H1 (cell line): ENCODE measurements around the gene SSTR5. TPM values are rescaled to one million over a fixed set of nuclear protein-coding genes. Genes with fewer than 3 reads are reported as not detected.

Experiments
- CTCF ChIA-PET: fragments of 300-600 bp; sonication (Branson Sonifier 250); formaldehyde crosslinking; loops from one replicate; lab custom pipeline; 2021; ENCODE audit not compliant: partially characterized antibody; lab: Charles Lee
- POLR2A ChIA-PET: fragments of 300-600 bp; sonication (Branson Sonifier 250); formaldehyde crosslinking; loops from one replicate; lab custom pipeline; 2021; ENCODE audit warnings: inconsistent platforms; ENCODE audit not compliant: partially characterized antibody; lab: Charles Lee
- DNase-seq, 2 experiments: peaks; one replicate each; pipeline versions ENCODE4 v3.0.0 to v3.0.0-alpha.2; 2010 to 2022; ENCODE audit warnings: low spot score in 2 of 2, low read depth in 1 of 2, mixed read lengths in 1 of 2
- FAIRE-seq: peaks from 2 replicates; lab custom pipeline; 2011; peaks lifted over from hg19 to GRCh38; lab: Jason Lieb, UNC
- H2AFZ ChIP-seq: 2 replicates; pipeline ENCODE4 v1.8.1; 2012; ENCODE audit warnings: low read length, inconsistent platforms
- H2AK5ac ChIP-seq: 2 replicates; pipeline ENCODE4 v1.6.1; 2013; ENCODE audit warnings: low read depth, low read length
- H2BK120ac ChIP-seq: replicated peaks from 2 replicates; pipeline ENCODE3; 2013; ENCODE audit warnings: low read depth, low read length, inconsistent platforms
- H2BK12ac ChIP-seq: 2 replicates; pipeline ENCODE4 v1.6.1; 2013; ENCODE audit warnings: low read depth, low read length
- H2BK15ac ChIP-seq: 2 replicates; pipeline ENCODE4 v1.6.1; 2013; ENCODE audit warnings: low read length
- H2BK20ac ChIP-seq: 2 replicates; pipeline ENCODE4 v1.6.1; 2013; ENCODE audit warnings: low read length
- H2BK5ac ChIP-seq: 2 replicates; pipeline ENCODE4 v1.6.1; 2013; ENCODE audit warnings: low read depth, low read length
- H3K14ac ChIP-seq: 2 replicates; pipeline ENCODE4 v1.6.1; 2013; ENCODE audit warnings: inconsistent platforms; ENCODE audit not compliant: insufficient read length
- H3K18ac ChIP-seq: 2 replicates; pipeline ENCODE4 v1.6.1; 2013; ENCODE audit warnings: low read length; ENCODE audit errors: extremely low read depth
- H3K23ac ChIP-seq: 2 replicates; pipeline ENCODE4 v1.6.1; 2013; ENCODE audit warnings: inconsistent platforms; ENCODE audit not compliant: insufficient read length
- H3K23me2 ChIP-seq: 2 replicates; pipeline ENCODE4 v1.6.1; 2013; ENCODE audit warnings: low read depth, low read length
- H3K27ac ChIP-seq: 2 replicates; pipeline ENCODE4 v1.6.1; 2011; ENCODE audit warnings: low read depth, low read length, inconsistent platforms
- H3K27me3 ChIP-seq, 4 experiments: replicated peaks in 1 of 4; 1 replicate in 1 of 4; 2 replicates in 3 of 4; pipeline versions ENCODE4 v1.6.1 to v1.8.1; 2011 to 2013; ENCODE audit warnings: low read length in 3 of 4, mild to moderate bottlenecking in 3 of 4, inconsistent platforms in 2 of 4, mixed read lengths in 2 of 4, moderate library complexity in 1 of 4; ENCODE audit not compliant: control insufficient read depth in 3 of 4, insufficient read depth in 3 of 4; ENCODE audit errors: extremely low read depth in 1 of 4
- H3K36me3 ChIP-seq, 4 experiments: 2 replicates each; pipeline versions ENCODE4 v1.6.1 to v1.8.1; 2011 to 2013; ENCODE audit warnings: mild to moderate bottlenecking in 4 of 4, low read length in 3 of 4, moderate library complexity in 2 of 4, control low read depth in 1 of 4, inconsistent platforms in 1 of 4; ENCODE audit not compliant: insufficient read depth in 4 of 4, control insufficient read depth in 2 of 4
- H3K4ac ChIP-seq: replicated peaks from 2 replicates; pipeline ENCODE3; 2013; ENCODE audit warnings: low read length, low read depth, mixed read lengths, inconsistent platforms; ENCODE audit not compliant: insufficient read length
- H3K4me1 ChIP-seq, 4 experiments: replicated peaks in 1 of 4; 1 replicate in 1 of 4; 2 replicates in 3 of 4; pipeline versions ENCODE4 v1.6.1 to v1.8.1; 2011 to 2013; ENCODE audit warnings: low read length in 3 of 4, inconsistent platforms in 2 of 4, mixed read lengths in 1 of 4; ENCODE audit not compliant: insufficient read depth in 4 of 4, control insufficient read depth in 3 of 4
- H3K4me2 ChIP-seq, 2 experiments: 2 replicates each; pipeline versions ENCODE4 v1.6.1 to v1.8.1; 2011 to 2013; ENCODE audit warnings: low read depth in 2 of 2, low read length in 2 of 2, control low read depth in 1 of 2, inconsistent platforms in 1 of 2, mild to moderate bottlenecking in 1 of 2; ENCODE audit not compliant: insufficient read depth in 1 of 2
- H3K4me3 ChIP-seq, 4 experiments: fragments of 200-600, 300-600 bp in 1 of 4; sonication (generic), shearing (Covaris generic), sonication (Bioruptor Twin) in 1 of 4; 2 replicates each; pipeline versions ENCODE4 v1.5.1 to v1.8.1; 2011 to 2016; ENCODE audit warnings: low read length in 4 of 4, low read depth in 3 of 4, control low read depth in 2 of 4, inconsistent platforms in 2 of 4, mild to moderate bottlenecking in 2 of 4, mixed read lengths in 1 of 4, moderate library complexity in 1 of 4; ENCODE audit not compliant: insufficient read depth in 2 of 4; ENCODE audit errors: extremely low read depth in 1 of 4
- H3K56ac ChIP-seq: replicated peaks from 2 replicates; pipeline ENCODE3; 2013; ENCODE audit warnings: low read depth, mild to moderate bottlenecking, mixed read lengths, low read length, inconsistent platforms; ENCODE audit not compliant: insufficient read length
- H3K79me1 ChIP-seq: 2 replicates; pipeline ENCODE4 v1.6.1; 2013; ENCODE audit warnings: low read depth, low read length, control low read depth
- H3K79me2 ChIP-seq, 2 experiments: 2 replicates each; pipeline versions ENCODE4 v1.6.1 to v1.8.1; 2012 to 2013; ENCODE audit warnings: low read length in 2 of 2, mild to moderate bottlenecking in 2 of 2, inconsistent platforms in 1 of 2; ENCODE audit not compliant: insufficient read depth in 2 of 2, control insufficient read depth in 1 of 2
- H3K9ac ChIP-seq, 4 experiments: replicated peaks in 1 of 4; 1 replicate in 1 of 4; 2 replicates in 3 of 4; pipeline versions ENCODE4 v1.6.1 to v1.8.1; 2011 to 2013; ENCODE audit warnings: low read depth in 3 of 4, low read length in 3 of 4, control low read depth in 2 of 4, mild to moderate bottlenecking in 2 of 4, moderate library complexity in 2 of 4, inconsistent platforms in 1 of 4; ENCODE audit errors: extremely low read depth in 1 of 4
- H3K9me3 ChIP-seq, 2 experiments: 2 replicates each; pipeline versions ENCODE4 v1.6.1 to v1.8.1; 2012 to 2013; ENCODE audit warnings: mild to moderate bottlenecking in 2 of 2, moderate library complexity in 2 of 2, control low read depth in 1 of 2, inconsistent platforms in 1 of 2, low read depth in 1 of 2, low read length in 1 of 2, mixed read lengths in 1 of 2; ENCODE audit not compliant: insufficient read depth in 2 of 2
- H4K20me1 ChIP-seq, 2 experiments: replicated peaks in 1 of 2; 2 replicates each; pipeline versions ENCODE3 to v1.8.1; 2011 to 2013; ENCODE audit warnings: inconsistent platforms in 2 of 2, low read length in 2 of 2, mild to moderate bottlenecking in 1 of 2; ENCODE audit not compliant: insufficient read depth in 2 of 2, control insufficient read depth in 1 of 2
- H4K5ac ChIP-seq: 2 replicates; pipeline ENCODE4 v1.6.1; 2013; ENCODE audit warnings: low read length, low read depth, mixed read lengths, inconsistent platforms; ENCODE audit not compliant: insufficient read length
- H4K8ac ChIP-seq: 2 replicates; pipeline ENCODE4 v1.8.0; 2013; ENCODE audit warnings: mild to moderate bottlenecking, moderate library complexity, low read length, inconsistent platforms; ENCODE audit not compliant: insufficient read depth; ENCODE audit errors: extremely low read depth
- H4K91ac ChIP-seq: replicated peaks from 2 replicates; pipeline ENCODE3; 2013; ENCODE audit warnings: low read length, mixed read lengths, inconsistent platforms; ENCODE audit not compliant: insufficient read length
- BACH1 ChIP-seq: IDR thresholded peaks from 2 replicates; pipeline ENCODE4 v1.6.1; 2012; ENCODE audit warnings: low read length, improper control_type of control experiment
- CEBPB ChIP-seq: IDR thresholded peaks from 2 replicates; pipeline ENCODE4 v1.6.1; 2012; ENCODE audit warnings: low read depth, low read length
- EGR1 ChIP-seq: IDR thresholded peaks from 2 replicates; pipeline ENCODE4 v1.6.1; 2011; ENCODE audit warnings: low read depth, low read length, borderline replicate concordance
- HDAC6 ChIP-seq: IDR thresholded peaks from one replicate; pipeline ENCODE4 v1.7.1; 2012; ENCODE audit warnings: low read depth, mild to moderate bottlenecking, inconsistent platforms, low read length, moderate library complexity
- JUN ChIP-seq: IDR thresholded peaks from 2 replicates; pipeline ENCODE4 v1.6.1; 2011; ENCODE audit warnings: low read depth, mild to moderate bottlenecking, improper control_type of control experiment, low read length
- JUND ChIP-seq: IDR thresholded peaks from 2 replicates; pipeline ENCODE4 v1.6.1; 2011; ENCODE audit warnings: mild to moderate bottlenecking, improper control_type of control experiment, low read length
- POLR2AphosphoS5 ChIP-seq: IDR thresholded peaks from 2 replicates; pipeline ENCODE4 v1.6.1; 2011; ENCODE audit warnings: low read depth, low read length
- RNF2 ChIP-seq: fragments of 200-900, 300-1000 bp; sonication (generic); IDR thresholded peaks from 2 replicates; pipeline ENCODE4 v1.7.1; 2016; ENCODE audit warnings: borderline replicate concordance, low read depth, mild to moderate bottlenecking, antibody characterized with exemption, low read length; ENCODE audit not compliant: poor library complexity, severe bottlenecking; ENCODE audit errors: missing control alignments
- SAP30 ChIP-seq: fragments of 300-600 bp; sonication (generic); IDR thresholded peaks from 2 replicates; pipeline ENCODE4 v1.7.1; 2012; ENCODE audit warnings: low read length, moderate library complexity, mild to moderate bottlenecking, inconsistent platforms; ENCODE audit not compliant: insufficient read depth, insufficient replicate concordance
- SIN3A ChIP-seq, 2 experiments: IDR thresholded peaks in 1 of 2; conservative IDR thresholded peaks in 1 of 2; 2 replicates each; pipeline ENCODE4 v1.6.1; 2011 to 2012; ENCODE audit warnings: low read length in 2 of 2, improper control_type of control experiment in 1 of 2, low read depth in 1 of 2, mild to moderate bottlenecking in 1 of 2
- SP1 ChIP-seq: IDR thresholded peaks from 2 replicates; pipeline ENCODE4 v1.6.1; 2011; ENCODE audit warnings: low read depth, low read length
- TAF1 ChIP-seq: IDR thresholded peaks from 2 replicates; pipeline ENCODE4 v1.6.1; 2011; ENCODE audit warnings: mild to moderate bottlenecking, low read depth, low read length
- TAF7 ChIP-seq: optimal IDR thresholded peaks from 2 replicates; pipeline ENCODE3; 2011; ENCODE audit warnings: low read depth, mild to moderate bottlenecking, inconsistent platforms, low read length, moderate library complexity, borderline replicate concordance
- TBP ChIP-seq: IDR thresholded peaks from 2 replicates; pipeline ENCODE4 v1.6.1; 2011; ENCODE audit warnings: low read depth, low read length, improper control_type of control experiment
- WGBS, 2 experiments: shearing (Covaris generic) in 1 of 2; methylation state at CpG; one replicate each; pipeline versions ENCODE4 v1.1.6 to v1.1.7; 2013 to 2015; ENCODE audit warnings: low lambda C conversion rate in 2 of 2, mixed read lengths in 2 of 2, inconsistent platforms in 1 of 2, low coverage in 1 of 2, missing lambda C conversion rate in 1 of 2; ENCODE audit not compliant: insufficient replicate concordance in 2 of 2, insufficient coverage in 1 of 2, insufficient read length in 1 of 2; ENCODE audit errors: extremely low coverage in 1 of 2, missing lambda C conversion rate in 1 of 2; 5-methylcytosine and 5-hydroxymethylcytosine counted together
- polyA plus RNA-seq, 7 experiments: library from polyadenylated mRNA; depleted of rRNA in 3 of 7; stranded (reverse) in 5 of 7; unstranded in 2 of 7; fragments of >200 nt in 5 of 7; fragments of 200-250 nt in 2 of 7; gene quantifications; 1 replicate in 5 of 7; 2 replicates in 1 of 7; 4 replicates in 1 of 7; pipeline versions ENCODE4 v1.2.1 to v1.2.3, GENCODE V29; 2011 to 2013; ENCODE audit warnings: missing spikeins in 2 of 7, mixed read lengths in 2 of 7
- total RNA-seq: library from RNA; stranded (reverse); fragmentation: NEBNext Ultra II Directional; extraction: Animal tissue kit (Norgen Biotek cat#: 25700); gene quantifications from 2 replicates; pipeline ENCODE4 v1.2.1, GENCODE V29; 2021

Gene SSTR5
- total and polyA plus RNA-seq, 2 of the 8 experiments (the other 6 are each of a cell fraction or from before 2014, with no cell fraction given) = 0.56 to 0.60 TPM

DNA sequence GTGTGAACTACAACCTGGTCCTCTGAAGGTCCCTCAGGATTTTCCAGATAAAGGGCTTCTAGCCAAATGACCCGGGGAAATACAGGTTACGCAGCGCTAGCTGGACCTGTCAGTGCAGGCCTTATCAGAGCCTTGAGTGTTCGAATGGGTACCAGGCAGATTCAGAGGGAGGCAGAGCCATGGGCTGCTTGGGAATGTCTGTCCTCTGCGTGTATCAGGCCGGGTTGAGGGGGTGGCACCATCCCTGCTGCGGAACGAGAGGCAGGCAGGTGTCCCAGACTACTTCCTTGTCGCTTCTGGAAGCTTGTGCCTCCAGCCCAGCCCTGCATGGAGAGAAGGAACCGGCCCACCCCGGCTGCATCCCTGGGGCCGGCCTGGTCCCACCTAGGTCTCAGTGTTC lies 33.6 kb upstream of the SSTR5 start:
- Histone ChIP-seq H2BK120ac (no peak overlapping the region), H3K27me3 (no peaks in the 10 kb centered on the region), H3K4me3 (no peak overlapping the region), H3K4ac (no peak overlapping the region), H2AK5ac (no peak overlapping the region), H2BK20ac (no peak overlapping the region), H3K9me3 (peaks cover 3 to 8% of the 10 kb centered on the region in 2 experiments; a peak in 3 of 4 replicates), H3K18ac (no peak overlapping the region), H2BK5ac (no peak overlapping the region), H4K20me1 (peaks cover 0 to 1% of the 10 kb centered on the region in 2 experiments), H4K8ac (0 out of 2 replicates have a peak overlapping the region, but pooled peaks have one; percentile 5), H4K5ac (no peak overlapping the region), H3K14ac (no peak overlapping the region), H3K36me3 (no peaks in the 10 kb centered on the region), H3K4me1 (peaks cover 0 to 11% (median 2%) of the 10 kb centered on the region in 4 experiments; a peak in 4 of 7 replicates), H3K56ac (no peak overlapping the region), H3K23me2 (peaks cover 6% of the 10 kb centered on the region; the same call in 1 of the 2 replicates), H3K27ac (no peak overlapping the region), H3K79me2 (no peaks in the 10 kb centered on the region), H4K91ac (no peak overlapping the region), H2AFZ (no peak overlapping the region), H3K4me2 (no peak overlapping the region), H3K23ac (no peak overlapping the region), H3K79me1 (no peaks in the 10 kb centered on the region), H3K9ac (no peak overlapping the region), H2BK15ac (no peak overlapping the region), H2BK12ac (no peak overlapping the region)
- 91% methylated on average over 9 of the region's 12 CpGs; no CpG with 5 or more reads in 1 of the 2 experiments for WGBS, 2 experiments
- POLR2A ChIA-PET = no interaction called here
- CTCF ChIA-PET = no interaction called here
- FAIRE-seq = no peak
- DNase-seq = no peak
- TF ChIP-seq RNF2 (no peak), CEBPB (no peak), TAF1 (no peak), SIN3A (conservative IDR thresholded peaks at IDR 0.05 in 1 of 2, IDR thresholded peaks at IDR 0.05 in 1 of 2; ENCODE audit: low read depth in 1 of 2, low read length in 2 of 2) (no peak), EGR1 (no peak), POLR2AphosphoS5 (no peak), TBP (no peak), JUND (no peak), TAF7 (no peak), JUN (no peak), SP1 (no peak), BACH1 (no peak), HDAC6 (no peak), SAP30 (no peak)
